Measurements from ENCODE around the gene NGLY1. TPM values are rescaled to one million over a fixed set of nuclear protein-coding genes. Genes with fewer than 3 reads are reported as not detected.

NGLY1 gene
- total and polyA plus RNA-seq, 2 of the 8 experiments (the other 6 are each of a cell fraction or from before 2014, with no cell fraction given) = 3.1 to 24.8 TPM

DNA sequence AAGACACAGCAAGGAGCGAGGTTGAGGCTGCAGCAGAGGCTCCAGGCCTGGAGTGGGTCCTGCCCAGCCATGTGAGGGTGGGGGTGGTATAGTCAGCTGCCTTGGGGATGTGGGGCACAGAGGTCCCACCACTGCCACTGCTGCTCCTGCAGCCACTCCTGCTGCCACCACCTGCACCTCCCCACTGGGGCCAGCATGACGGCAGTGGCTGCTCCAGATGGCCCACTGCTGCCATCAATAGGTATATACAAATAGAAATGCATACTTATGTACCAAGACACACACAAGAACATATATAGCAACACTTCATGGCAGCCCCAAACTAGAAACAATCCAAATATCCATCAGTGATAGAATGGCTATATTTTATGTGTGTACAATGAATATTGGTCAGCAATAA is 108.6 kb downstream of the NGLY1 start:
- ChIA-PET CTCF (ENCODE audit: partially characterized antibody) (interaction anchor here (2.0 kb wide), 1 partner anchor 27 kb away, joined by 6 read pairs; no protein-coding TSS in a partner anchor), POLR2A (ENCODE audit: partially characterized antibody) (no interaction called here)
- 88% methylated on average over 2 of the region's 2 CpGs; no CpG with 5 or more reads in 1 of the 2 experiments for WGBS, 2 experiments (ENCODE audit: extremely low coverage in 1 of 2, insufficient coverage in 1 of 2, insufficient read length in 1 of 2, insufficient replicate concordance in 2 of 2, low coverage in 1 of 2, low lambda C conversion rate in 2 of 2, missing lambda C conversion rate in 1 of 2)
- TF ChIP-seq, protein P1, sequence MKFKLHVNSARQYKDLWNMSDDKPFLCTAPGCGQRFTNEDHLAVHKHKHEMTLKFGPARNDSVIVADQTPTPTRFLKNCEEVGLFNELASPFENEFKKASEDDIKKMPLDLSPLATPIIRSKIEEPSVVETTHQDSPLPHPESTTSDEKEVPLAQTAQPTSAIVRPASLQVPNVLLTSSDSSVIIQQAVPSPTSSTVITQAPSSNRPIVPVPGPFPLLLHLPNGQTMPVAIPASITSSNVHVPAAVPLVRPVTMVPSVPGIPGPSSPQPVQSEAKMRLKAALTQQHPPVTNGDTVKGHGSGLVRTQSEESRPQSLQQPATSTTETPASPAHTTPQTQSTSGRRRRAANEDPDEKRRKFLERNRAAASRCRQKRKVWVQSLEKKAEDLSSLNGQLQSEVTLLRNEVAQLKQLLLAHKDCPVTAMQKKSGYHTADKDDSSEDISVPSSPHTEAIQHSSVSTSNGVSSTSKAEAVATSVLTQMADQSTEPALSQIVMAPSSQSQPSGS (IDR thresholded peaks at IDR 0.05; ENCODE audit: low read length) = no peak
- TF ChIP-seq, protein P2, sequence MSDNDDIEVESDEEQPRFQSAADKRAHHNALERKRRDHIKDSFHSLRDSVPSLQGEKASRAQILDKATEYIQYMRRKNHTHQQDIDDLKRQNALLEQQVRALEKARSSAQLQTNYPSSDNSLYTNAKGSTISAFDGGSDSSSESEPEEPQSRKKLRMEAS (IDR thresholded peaks at IDR 0.05) = no peak
- TF ChIP-seq RXRA (IDR thresholded peaks at IDR 0.05; ENCODE audit: insufficient read depth, low read depth, low read length) = no peak
- no peak for TF ChIP-seq SP4 (IDR thresholded peaks at IDR 0.05; ENCODE audit: low read length)
- TF ChIP-seq PHF8 (conservative IDR thresholded peaks at IDR 0.05; ENCODE audit: low read depth, low read length) = no peak
- TF ChIP-seq KDM1A (IDR thresholded peaks at IDR 0.05; ENCODE audit: borderline replicate concordance, low read length) = no peak
- no peak for TF ChIP-seq TAF1 (IDR thresholded peaks at IDR 0.05; ENCODE audit: low read depth, low read length)
- TF ChIP-seq NANOG (IDR thresholded peaks at IDR 0.05; ENCODE audit: insufficient read depth, low read depth, low read length, poor library complexity, severe bottlenecking) = no peak
- TF ChIP-seq MAFK (IDR thresholded peaks at IDR 0.05; ENCODE audit: low read depth, low read length) = no peak
- TF ChIP-seq GABPA (IDR thresholded peaks at IDR 0.05; ENCODE audit: borderline replicate concordance, insufficient read depth, low read length) = no peak
- no peak for TF ChIP-seq JUND (IDR thresholded peaks at IDR 0.05; ENCODE audit: low read length)
- no peak for TF ChIP-seq RBBP5 (IDR thresholded peaks at IDR 0.05; ENCODE audit: borderline replicate concordance, low read depth, low read length)
- no peak for TF ChIP-seq TAF7 (optimal IDR thresholded peaks at IDR 0.05; ENCODE audit: borderline replicate concordance, low read depth, low read length)

More for the DNA sequence above, 108.6 kb downstream of the NGLY1 start:
- FAIRE-seq (no peak), DNase-seq (ENCODE audit: low read depth in 1 of 2, low spot score in 2 of 2) (no peak)
- Histone ChIP-seq H4K8ac (ENCODE audit: extremely low read depth, insufficient read depth, low read length) (no peak overlapping the region; the same call in 1 of the 2 replicates), H3K23ac (ENCODE audit: insufficient read length) (no peak overlapping the region), H2BK20ac (ENCODE audit: low read length) (no peak overlapping the region), H3K14ac (ENCODE audit: insufficient read length) (no peak overlapping the region), H3K79me1 (ENCODE audit: low read depth, low read length) (no peaks in the 10 kb centered on the region), H3K9me3 (ENCODE audit: insufficient read depth in 2 of 2, low read depth in 1 of 2, low read length in 1 of 2) (no peaks in the 10 kb centered on the region), H2BK5ac (ENCODE audit: low read depth, low read length) (no peak overlapping the region), H2BK15ac (ENCODE audit: low read length) (no peak overlapping the region), H2BK12ac (ENCODE audit: low read depth, low read length) (no peak overlapping the region), H3K4me2 (ENCODE audit: insufficient read depth in 1 of 2, low read depth in 2 of 2, low read length in 2 of 2) (no peak overlapping the region), H3K27ac (ENCODE audit: low read depth, low read length) (no peak overlapping the region), H4K20me1 (replicated peaks in 1 of 2; ENCODE audit: control insufficient read depth in 1 of 2, insufficient read depth in 2 of 2, low read length in 2 of 2) (no peaks in the 10 kb centered on the region), H3K4me3 (ENCODE audit: extremely low read depth in 1 of 4, insufficient read depth in 2 of 4, low read depth in 3 of 4, low read length in 4 of 4) (no peak overlapping the region), H3K18ac (ENCODE audit: extremely low read depth, low read length) (no peak overlapping the region), H2BK120ac (replicated peaks; ENCODE audit: low read depth, low read length) (no peak overlapping the region), H2AFZ (ENCODE audit: low read length) (no peak overlapping the region), H2AK5ac (ENCODE audit: low read depth, low read length) (no peak overlapping the region), H3K23me2 (ENCODE audit: low read depth, low read length) (no peaks in the 10 kb centered on the region), H3K4me1 (replicated peaks in 1 of 4; ENCODE audit: control insufficient read depth in 3 of 4, insufficient read depth in 4 of 4, low read length in 3 of 4) (no peaks in the 10 kb centered on the region; a peak in 1 of 7 replicates), H3K9ac (replicated peaks in 1 of 4; ENCODE audit: extremely low read depth in 1 of 4, low read depth in 3 of 4, low read length in 3 of 4) (no peak overlapping the region), H3K4ac (replicated peaks; ENCODE audit: insufficient read length, low read depth, low read length) (no peak overlapping the region), H4K91ac (replicated peaks; ENCODE audit: insufficient read length, low read length) (no peak overlapping the region), H3K56ac (replicated peaks; ENCODE audit: insufficient read length, low read depth, low read length) (no peak overlapping the region), H3K27me3 (replicated peaks in 1 of 4; ENCODE audit: control insufficient read depth in 3 of 4, extremely low read depth in 1 of 4, insufficient read depth in 3 of 4, low read length in 3 of 4) (no peaks in the 10 kb centered on the region), H4K5ac (ENCODE audit: insufficient read length, low read depth, low read length) (no peak overlapping the region), H3K36me3 (ENCODE audit: control insufficient read depth in 2 of 4, insufficient read depth in 4 of 4, low read length in 3 of 4) (no peaks in the 10 kb centered on the region), H3K79me2 (ENCODE audit: control insufficient read depth in 1 of 2, insufficient read depth in 2 of 2, low read length in 2 of 2) (no peaks in the 10 kb centered on the region)
